Measurements from ENCODE around the gene CX3CL1. TPM values are rescaled to one million over a fixed set of nuclear protein-coding genes. Genes with fewer than 3 reads are reported as not detected.

CX3CL1 gene
- total and polyA plus RNA-seq, 2 of the 13 experiments (the other 11 are each of a cell fraction or from before 2014, with no cell fraction given) = 57.3 to 60.8 TPM

DNA sequence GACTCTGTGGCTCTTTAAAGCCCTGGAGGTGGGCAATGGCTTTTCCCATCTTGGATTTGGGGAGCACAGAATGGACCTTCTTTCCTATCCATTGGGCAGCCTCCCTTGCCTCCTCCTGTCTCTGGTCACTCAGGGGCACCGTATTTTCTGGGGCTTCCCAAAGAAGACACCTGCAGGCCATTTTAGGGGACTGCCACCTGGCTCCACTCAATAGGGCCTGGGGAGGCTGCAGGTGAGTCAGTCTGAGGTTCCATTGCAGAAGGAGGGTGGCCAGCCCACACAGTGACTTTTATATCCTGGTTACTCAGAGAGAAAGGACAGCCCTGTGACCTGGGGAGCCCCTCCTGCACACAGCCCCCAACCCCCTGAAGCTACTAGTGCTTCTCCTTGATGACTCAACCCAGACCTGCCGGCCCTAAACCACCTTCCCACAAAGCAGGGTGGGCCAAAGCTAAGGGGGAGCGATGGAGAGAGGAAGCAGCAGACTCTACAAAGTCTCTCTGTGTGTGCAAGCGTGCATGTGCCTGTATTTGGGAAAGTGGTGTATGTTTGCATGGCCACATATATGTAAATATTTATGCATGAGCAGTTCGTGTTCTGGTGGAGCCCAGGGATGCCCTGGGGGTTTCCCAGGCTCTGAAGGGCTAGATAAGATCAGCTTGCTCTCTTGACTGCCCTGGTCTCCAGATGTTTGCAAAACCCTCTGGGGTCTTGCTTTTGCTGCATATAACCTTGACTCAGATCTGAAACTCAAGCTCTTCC is 5.0 kb downstream of the CX3CL1 start (continued):
- TF ChIP-seq, protein P1, sequence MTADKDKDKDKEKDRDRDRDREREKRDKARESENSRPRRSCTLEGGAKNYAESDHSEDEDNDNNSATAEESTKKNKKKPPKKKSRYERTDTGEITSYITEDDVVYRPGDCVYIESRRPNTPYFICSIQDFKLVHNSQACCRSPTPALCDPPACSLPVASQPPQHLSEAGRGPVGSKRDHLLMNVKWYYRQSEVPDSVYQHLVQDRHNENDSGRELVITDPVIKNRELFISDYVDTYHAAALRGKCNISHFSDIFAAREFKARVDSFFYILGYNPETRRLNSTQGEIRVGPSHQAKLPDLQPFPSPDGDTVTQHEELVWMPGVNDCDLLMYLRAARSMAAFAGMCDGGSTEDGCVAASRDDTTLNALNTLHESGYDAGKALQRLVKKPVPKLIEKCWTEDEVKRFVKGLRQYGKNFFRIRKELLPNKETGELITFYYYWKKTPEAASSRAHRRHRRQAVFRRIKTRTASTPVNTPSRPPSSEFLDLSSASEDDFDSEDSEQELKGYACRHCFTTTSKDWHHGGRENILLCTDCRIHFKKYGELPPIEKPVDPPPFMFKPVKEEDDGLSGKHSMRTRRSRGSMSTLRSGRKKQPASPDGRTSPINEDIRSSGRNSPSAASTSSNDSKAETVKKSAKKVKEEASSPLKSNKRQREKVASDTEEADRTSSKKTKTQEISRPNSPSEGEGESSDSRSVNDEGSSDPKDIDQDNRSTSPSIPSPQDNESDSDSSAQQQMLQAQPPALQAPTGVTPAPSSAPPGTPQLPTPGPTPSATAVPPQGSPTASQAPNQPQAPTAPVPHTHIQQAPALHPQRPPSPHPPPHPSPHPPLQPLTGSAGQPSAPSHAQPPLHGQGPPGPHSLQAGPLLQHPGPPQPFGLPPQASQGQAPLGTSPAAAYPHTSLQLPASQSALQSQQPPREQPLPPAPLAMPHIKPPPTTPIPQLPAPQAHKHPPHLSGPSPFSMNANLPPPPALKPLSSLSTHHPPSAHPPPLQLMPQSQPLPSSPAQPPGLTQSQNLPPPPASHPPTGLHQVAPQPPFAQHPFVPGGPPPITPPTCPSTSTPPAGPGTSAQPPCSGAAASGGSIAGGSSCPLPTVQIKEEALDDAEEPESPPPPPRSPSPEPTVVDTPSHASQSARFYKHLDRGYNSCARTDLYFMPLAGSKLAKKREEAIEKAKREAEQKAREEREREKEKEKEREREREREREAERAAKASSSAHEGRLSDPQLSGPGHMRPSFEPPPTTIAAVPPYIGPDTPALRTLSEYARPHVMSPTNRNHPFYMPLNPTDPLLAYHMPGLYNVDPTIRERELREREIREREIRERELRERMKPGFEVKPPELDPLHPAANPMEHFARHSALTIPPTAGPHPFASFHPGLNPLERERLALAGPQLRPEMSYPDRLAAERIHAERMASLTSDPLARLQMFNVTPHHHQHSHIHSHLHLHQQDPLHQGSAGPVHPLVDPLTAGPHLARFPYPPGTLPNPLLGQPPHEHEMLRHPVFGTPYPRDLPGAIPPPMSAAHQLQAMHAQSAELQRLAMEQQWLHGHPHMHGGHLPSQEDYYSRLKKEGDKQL (CRISPR knock-in tag; IDR thresholded peaks at IDR 0.05; ENCODE audit: low read depth) = no peak
- TF ChIP-seq NFE2L1 (CRISPR knock-in tag; IDR thresholded peaks at IDR 0.05; ENCODE audit: borderline replicate concordance) (no peak), BORCS8-MEF2B (CRISPR knock-in tag; IDR thresholded peaks at IDR 0.05) (no peak), NFATC3 (CRISPR knock-in tag; IDR thresholded peaks at IDR 0.05) (no peak), SKI (IDR thresholded peaks at IDR 0.05; ENCODE audit: partially characterized antibody) (no peak), RFXANK (CRISPR knock-in tag; IDR thresholded peaks at IDR 0.05) (no peak), ZNF256 (CRISPR knock-in tag; conservative IDR thresholded peaks at IDR 0.05) (no peak)
- TF ChIP-seq, protein P2, sequence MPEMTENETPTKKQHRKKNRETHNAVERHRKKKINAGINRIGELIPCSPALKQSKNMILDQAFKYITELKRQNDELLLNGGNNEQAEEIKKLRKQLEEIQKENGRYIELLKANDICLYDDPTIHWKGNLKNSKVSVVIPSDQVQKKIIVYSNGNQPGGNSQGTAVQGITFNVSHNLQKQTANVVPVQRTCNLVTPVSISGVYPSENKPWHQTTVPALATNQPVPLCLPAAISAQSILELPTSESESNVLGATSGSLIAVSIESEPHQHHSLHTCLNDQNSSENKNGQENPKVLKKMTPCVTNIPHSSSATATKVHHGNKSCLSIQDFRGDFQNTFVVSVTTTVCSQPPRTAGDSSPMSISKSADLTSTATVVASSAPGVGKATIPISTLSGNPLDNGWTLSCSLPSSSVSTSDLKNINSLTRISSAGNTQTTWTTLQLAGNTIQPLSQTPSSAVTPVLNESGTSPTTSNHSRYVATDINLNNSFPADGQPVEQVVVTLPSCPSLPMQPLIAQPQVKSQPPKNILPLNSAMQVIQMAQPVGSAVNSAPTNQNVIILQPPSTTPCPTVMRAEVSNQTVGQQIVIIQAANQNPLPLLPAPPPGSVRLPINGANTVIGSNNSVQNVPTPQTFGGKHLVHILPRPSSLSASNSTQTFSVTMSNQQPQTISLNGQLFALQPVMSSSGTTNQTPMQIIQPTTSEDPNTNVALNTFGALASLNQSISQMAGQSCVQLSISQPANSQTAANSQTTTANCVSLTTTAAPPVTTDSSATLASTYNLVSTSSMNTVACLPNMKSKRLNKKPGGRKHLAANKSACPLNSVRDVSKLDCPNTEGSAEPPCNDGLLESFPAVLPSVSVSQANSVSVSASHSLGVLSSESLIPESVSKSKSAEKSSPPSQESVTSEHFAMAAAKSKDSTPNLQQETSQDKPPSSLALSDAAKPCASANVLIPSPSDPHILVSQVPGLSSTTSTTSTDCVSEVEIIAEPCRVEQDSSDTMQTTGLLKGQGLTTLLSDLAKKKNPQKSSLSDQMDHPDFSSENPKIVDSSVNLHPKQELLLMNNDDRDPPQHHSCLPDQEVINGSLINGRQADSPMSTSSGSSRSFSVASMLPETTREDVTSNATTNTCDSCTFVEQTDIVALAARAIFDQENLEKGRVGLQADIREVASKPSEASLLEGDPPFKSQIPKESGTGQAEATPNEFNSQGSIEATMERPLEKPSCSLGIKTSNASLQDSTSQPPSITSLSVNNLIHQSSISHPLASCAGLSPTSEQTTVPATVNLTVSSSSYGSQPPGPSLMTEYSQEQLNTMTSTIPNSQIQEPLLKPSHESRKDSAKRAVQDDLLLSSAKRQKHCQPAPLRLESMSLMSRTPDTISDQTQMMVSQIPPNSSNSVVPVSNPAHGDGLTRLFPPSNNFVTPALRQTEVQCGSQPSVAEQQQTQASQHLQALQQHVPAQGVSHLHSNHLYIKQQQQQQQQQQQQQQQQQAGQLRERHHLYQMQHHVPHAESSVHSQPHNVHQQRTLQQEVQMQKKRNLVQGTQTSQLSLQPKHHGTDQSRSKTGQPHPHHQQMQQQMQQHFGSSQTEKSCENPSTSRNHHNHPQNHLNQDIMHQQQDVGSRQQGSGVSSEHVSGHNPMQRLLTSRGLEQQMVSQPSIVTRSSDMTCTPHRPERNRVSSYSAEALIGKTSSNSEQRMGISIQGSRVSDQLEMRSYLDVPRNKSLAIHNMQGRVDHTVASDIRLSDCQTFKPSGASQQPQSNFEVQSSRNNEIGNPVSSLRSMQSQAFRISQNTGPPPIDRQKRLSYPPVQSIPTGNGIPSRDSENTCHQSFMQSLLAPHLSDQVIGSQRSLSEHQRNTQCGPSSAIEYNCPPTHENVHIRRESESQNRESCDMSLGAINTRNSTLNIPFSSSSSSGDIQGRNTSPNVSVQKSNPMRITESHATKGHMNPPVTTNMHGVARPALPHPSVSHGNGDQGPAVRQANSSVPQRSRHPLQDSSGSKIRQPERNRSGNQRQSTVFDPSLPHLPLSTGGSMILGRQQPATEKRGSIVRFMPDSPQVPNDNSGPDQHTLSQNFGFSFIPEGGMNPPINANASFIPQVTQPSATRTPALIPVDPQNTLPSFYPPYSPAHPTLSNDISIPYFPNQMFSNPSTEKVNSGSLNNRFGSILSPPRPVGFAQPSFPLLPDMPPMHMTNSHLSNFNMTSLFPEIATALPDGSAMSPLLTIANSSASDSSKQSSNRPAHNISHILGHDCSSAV (CRISPR knock-in tag; IDR thresholded peaks at IDR 0.05; ENCODE audit: borderline replicate concordance) = no peak
- TF ChIP-seq, protein P3, sequence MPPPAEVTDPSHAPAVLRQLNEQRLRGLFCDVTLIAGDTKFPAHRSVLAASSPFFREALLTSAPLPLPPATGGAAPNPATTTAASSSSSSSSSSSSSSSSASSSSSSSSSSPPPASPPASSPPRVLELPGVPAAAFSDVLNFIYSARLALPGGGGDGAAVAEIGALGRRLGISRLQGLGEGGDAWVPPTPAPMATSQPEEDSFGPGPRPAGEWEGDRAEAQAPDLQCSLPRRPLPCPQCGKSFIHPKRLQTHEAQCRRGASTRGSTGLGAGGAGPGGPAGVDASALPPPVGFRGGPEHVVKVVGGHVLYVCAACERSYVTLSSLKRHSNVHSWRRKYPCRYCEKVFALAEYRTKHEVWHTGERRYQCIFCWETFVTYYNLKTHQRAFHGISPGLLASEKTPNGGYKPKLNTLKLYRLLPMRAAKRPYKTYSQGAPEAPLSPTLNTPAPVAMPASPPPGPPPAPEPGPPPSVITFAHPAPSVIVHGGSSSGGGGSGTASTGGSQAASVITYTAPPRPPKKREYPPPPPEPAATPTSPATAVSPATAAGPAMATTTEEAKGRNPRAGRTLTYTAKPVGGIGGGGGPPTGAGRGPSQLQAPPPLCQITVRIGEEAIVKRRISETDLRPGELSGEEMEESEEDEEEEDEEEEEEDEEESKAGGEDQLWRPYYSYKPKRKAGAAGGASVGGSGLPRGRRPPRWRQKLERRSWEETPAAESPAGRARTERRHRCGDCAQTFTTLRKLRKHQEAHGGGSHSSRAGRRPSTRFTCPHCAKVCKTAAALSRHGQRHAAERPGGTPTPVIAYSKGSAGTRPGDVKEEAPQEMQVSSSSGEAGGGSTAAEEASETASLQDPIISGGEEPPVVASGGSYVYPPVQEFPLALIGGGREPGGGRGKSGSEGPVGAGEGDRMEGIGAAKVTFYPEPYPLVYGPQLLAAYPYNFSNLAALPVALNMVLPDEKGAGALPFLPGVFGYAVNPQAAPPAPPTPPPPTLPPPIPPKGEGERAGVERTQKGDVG (CRISPR knock-in tag; IDR thresholded peaks at IDR 0.05; ENCODE audit: borderline replicate concordance) = no peak
- TF ChIP-seq, protein P4, sequence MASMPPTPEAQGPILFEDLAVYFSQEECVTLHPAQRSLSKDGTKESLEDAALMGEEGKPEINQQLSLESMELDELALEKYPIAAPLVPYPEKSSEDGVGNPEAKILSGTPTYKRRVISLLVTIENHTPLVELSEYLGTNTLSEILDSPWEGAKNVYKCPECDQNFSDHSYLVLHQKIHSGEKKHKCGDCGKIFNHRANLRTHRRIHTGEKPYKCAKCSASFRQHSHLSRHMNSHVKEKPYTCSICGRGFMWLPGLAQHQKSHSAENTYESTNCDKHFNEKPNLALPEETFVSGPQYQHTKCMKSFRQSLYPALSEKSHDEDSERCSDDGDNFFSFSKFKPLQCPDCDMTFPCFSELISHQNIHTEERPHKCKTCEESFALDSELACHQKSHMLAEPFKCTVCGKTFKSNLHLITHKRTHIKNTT (CRISPR knock-in tag; IDR thresholded peaks at IDR 0.05) = no peak

All from HepG2 (cell line).